Neural cell (in vitro differentiated cells): Measurements from ENCODE around the gene VPS37C.

Experiments
- EP300 ChIP-seq: fragments of 450-650 bp; conservative IDR thresholded peaks from 2 replicates; pipeline ENCODE4 v1.6.1; 2014; ENCODE audit warnings: antibody characterized with exemption, mild to moderate bottlenecking, moderate library complexity; ENCODE audit not compliant: poor library complexity, severe bottlenecking
- EZH2 ChIP-seq: fragments of 200-600, 300-800 bp; shearing (Covaris generic), sonication (generic); IDR thresholded peaks from 2 replicates; pipeline ENCODE4 v1.6.1; 2014; ENCODE audit warnings: antibody characterized with exemption, low read length, borderline replicate concordance, mild to moderate bottlenecking; ENCODE audit not compliant: insufficient read depth, poor library complexity, severe bottlenecking
- POLR2AphosphoS5 ChIP-seq: IDR thresholded peaks from 2 replicates; pipeline ENCODE4 v1.6.1; 2012
- RAD21 ChIP-seq: fragments of 450-650 bp; conservative IDR thresholded peaks from 2 replicates; pipeline ENCODE4 v1.6.1; 2014; ENCODE audit warnings: antibody characterized with exemption, mild to moderate bottlenecking, moderate library complexity
- TF ChIP-seq, protein P1 (sequence below): fragments of 450-650 bp; IDR thresholded peaks from 2 replicates; pipeline ENCODE4 v1.5.1; 2014; ENCODE audit warnings: antibody characterized with exemption, mild to moderate bottlenecking, moderate library complexity; ENCODE audit not compliant: poor library complexity, severe bottlenecking
- TF ChIP-seq, protein P2 (sequence below): IDR thresholded peaks from 2 replicates; pipeline ENCODE4 v1.6.1; 2012; ENCODE audit warnings: borderline replicate concordance

DNA sequence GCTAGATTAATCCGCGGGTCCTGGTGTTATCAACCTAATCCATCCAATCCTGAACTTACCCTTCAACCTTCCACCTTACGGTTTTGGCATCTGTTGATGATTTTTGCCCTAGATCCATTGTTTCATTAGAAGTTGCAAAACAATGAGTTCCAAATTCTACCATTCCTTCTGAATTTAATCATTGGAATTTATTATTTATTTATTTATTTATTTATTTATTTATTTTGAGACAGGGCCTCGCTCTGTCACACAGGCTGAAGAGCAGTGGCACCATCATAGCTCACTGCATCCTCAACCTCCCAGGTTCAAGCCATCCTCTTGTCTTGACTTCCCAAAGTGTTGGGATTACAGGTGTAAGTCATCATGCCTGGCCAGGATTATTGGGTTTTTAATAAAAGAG, 20.3 kb upstream of the VPS37C start:
- TF ChIP-seq EP300: no peak
- TF ChIP-seq, protein P1, sequence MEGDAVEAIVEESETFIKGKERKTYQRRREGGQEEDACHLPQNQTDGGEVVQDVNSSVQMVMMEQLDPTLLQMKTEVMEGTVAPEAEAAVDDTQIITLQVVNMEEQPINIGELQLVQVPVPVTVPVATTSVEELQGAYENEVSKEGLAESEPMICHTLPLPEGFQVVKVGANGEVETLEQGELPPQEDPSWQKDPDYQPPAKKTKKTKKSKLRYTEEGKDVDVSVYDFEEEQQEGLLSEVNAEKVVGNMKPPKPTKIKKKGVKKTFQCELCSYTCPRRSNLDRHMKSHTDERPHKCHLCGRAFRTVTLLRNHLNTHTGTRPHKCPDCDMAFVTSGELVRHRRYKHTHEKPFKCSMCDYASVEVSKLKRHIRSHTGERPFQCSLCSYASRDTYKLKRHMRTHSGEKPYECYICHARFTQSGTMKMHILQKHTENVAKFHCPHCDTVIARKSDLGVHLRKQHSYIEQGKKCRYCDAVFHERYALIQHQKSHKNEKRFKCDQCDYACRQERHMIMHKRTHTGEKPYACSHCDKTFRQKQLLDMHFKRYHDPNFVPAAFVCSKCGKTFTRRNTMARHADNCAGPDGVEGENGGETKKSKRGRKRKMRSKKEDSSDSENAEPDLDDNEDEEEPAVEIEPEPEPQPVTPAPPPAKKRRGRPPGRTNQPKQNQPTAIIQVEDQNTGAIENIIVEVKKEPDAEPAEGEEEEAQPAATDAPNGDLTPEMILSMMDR: no peak
- no peak for TF ChIP-seq POLR2AphosphoS5
- TF ChIP-seq, protein P2, sequence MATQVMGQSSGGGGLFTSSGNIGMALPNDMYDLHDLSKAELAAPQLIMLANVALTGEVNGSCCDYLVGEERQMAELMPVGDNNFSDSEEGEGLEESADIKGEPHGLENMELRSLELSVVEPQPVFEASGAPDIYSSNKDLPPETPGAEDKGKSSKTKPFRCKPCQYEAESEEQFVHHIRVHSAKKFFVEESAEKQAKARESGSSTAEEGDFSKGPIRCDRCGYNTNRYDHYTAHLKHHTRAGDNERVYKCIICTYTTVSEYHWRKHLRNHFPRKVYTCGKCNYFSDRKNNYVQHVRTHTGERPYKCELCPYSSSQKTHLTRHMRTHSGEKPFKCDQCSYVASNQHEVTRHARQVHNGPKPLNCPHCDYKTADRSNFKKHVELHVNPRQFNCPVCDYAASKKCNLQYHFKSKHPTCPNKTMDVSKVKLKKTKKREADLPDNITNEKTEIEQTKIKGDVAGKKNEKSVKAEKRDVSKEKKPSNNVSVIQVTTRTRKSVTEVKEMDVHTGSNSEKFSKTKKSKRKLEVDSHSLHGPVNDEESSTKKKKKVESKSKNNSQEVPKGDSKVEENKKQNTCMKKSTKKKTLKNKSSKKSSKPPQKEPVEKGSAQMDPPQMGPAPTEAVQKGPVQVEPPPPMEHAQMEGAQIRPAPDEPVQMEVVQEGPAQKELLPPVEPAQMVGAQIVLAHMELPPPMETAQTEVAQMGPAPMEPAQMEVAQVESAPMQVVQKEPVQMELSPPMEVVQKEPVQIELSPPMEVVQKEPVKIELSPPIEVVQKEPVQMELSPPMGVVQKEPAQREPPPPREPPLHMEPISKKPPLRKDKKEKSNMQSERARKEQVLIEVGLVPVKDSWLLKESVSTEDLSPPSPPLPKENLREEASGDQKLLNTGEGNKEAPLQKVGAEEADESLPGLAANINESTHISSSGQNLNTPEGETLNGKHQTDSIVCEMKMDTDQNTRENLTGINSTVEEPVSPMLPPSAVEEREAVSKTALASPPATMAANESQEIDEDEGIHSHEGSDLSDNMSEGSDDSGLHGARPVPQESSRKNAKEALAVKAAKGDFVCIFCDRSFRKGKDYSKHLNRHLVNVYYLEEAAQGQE: no peak
- no peak for TF ChIP-seq EZH2
- no peak for TF ChIP-seq RAD21
